Body of pancreas (tissue), 4 donors: Measurements from ENCODE around the gene ASPG.

ENCODE experiments used
- CTCF ChIP-seq, 7 experiments: fragments of 450-650 bp in 4 of 7; fragments of 200-600 bp in 3 of 7; sonication (generic) in 3 of 7; IDR thresholded peaks; one replicate each; pipeline ENCODE4 v1.5.1; 2016 to 2019; ENCODE audit warnings: antibody characterized with exemption in 7 of 7
- POLR2A ChIP-seq, 3 donors: fragments of 450-650 bp; IDR thresholded peaks; one replicate each; pipeline ENCODE4 v1.6.1; 2016; ENCODE audit warnings: antibody characterized with exemption in 3 of 3, mild to moderate bottlenecking in 2 of 3

GRCh38 chr14:104105071-104105821, 19.7 kb downstream of the ASPG start:
- TF ChIP-seq POLR2A (IDR thresholded peaks at IDR 0.05) (no peak), CTCF (IDR thresholded peaks at IDR 0.05) (no peak)
